Tibial nerve (tissue), 4 donors: Measurements from ENCODE around the gene GLYAT. TPM values are rescaled to one million over a fixed set of nuclear protein-coding genes. Genes with fewer than 3 reads are reported as not detected.

ENCODE experiments used
- DNase-seq, 2 donors: peaks; one replicate each; pipeline ENCODE4 v3.0.0-alpha.2; 2019; ENCODE audit warnings: low spot score in 2 of 2
- H3K27ac ChIP-seq, 4 donors: fragments of 200-600 bp; sonication (generic) in 3 of 4; one replicate each; pipeline ENCODE4 v1.5.1; 2017 to 2019; ENCODE audit warnings: mild to moderate bottlenecking in 1 of 4
- H3K27me3 ChIP-seq, 2 donors: fragments of 200-600 bp; sonication (generic) in 1 of 2; one replicate each; pipeline versions ENCODE4 v1.5.1 to v1.6.0; 2017 to 2019
- H3K36me3 ChIP-seq, 3 donors: fragments of 200-600 bp; sonication (generic); one replicate each; pipeline ENCODE4 v1.5.1; 2018 to 2019
- H3K4me1 ChIP-seq, 4 donors: fragments of 200-600 bp; sonication (generic) in 3 of 4; one replicate each; pipeline ENCODE4 v1.5.1; 2017 to 2019
- H3K4me3 ChIP-seq, 4 donors: fragments of 200-600 bp; sonication (generic) in 3 of 4; one replicate each; pipeline ENCODE4 v1.5.1; 2017 to 2019; ENCODE audit warnings: mild to moderate bottlenecking in 1 of 4, moderate library complexity in 1 of 4
- H3K9me3 ChIP-seq, 4 donors: fragments of 200-600 bp; sonication (generic) in 3 of 4; one replicate each; pipeline ENCODE4 v1.5.1; 2017 to 2019
- CTCF ChIP-seq, 5 experiments: fragments of 200-600 bp in 3 of 5; fragments of 450-650 bp in 2 of 5; sonication (generic) in 3 of 5; IDR thresholded peaks; one replicate each; pipeline ENCODE4 v1.5.1; 2016 to 2019; ENCODE audit warnings: antibody characterized with exemption in 5 of 5, mild to moderate bottlenecking in 3 of 5, moderate library complexity in 2 of 5
- EP300 ChIP-seq, 2 donors: sonication (generic); formaldehyde crosslinking; IDR thresholded peaks; one replicate each; pipeline ENCODE4 v1.6.1; 2017; ENCODE audit warnings: antibody characterized with exemption in 2 of 2, mild to moderate bottlenecking in 1 of 2
- POLR2A ChIP-seq, 2 donors: fragments of 450-650 bp; IDR thresholded peaks; one replicate each; pipeline ENCODE4 v1.6.1; 2017; ENCODE audit warnings: antibody characterized with exemption in 2 of 2, mild to moderate bottlenecking in 2 of 2, moderate library complexity in 2 of 2
- WGBS, 2 donors: methylation state at CpG; one replicate each; pipeline ENCODE4 v1.1.5; 2018; 5-methylcytosine and 5-hydroxymethylcytosine counted together
- total RNA-seq, 4 donors: library from RNA; depleted of rRNA; stranded (reverse); fragments of >200 nt; gene quantifications; one replicate each; pipeline ENCODE4 v1.1.0, GENCODE V29; 2016

GLYAT gene
- total RNA-seq, 4 donors from 2014 or later = 0.66 to 1.7 TPM; not detected in 2

DNA sequence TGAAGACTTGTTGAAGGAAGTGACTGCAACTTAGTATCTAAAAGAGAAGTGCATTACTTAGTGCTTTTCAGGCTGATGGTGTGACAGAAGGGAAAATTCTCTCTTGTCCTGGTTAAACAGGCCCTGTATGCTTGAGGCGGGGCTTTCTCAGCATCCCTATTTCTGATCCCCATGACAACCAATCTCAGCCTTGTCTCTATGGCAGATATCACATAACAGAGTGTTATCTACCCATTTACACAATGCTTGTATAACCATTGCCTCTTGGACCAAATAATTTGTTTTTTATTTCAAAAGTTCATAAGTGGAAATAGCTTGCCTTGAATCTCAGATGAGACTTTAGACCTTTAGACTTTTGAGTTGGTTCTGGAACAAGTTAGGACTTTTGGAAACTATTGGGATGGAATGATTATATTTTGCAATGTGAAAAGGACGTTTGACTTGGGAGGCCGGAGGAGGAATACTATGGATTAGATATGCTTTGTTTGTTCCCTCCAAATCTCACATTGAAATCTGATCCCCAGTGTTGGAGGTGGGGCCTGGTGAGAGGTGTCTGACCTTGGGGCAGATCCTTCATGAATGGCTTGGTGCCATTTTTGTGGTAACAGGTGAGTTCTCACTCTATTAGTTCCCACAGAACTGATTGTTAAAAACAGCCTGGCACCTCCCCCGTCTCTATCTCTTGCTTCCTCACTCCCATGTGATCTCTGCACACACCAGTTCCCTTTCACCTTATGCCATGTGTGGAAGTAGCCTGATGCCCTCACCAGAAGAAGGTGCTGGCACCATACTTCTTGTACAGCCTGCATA is 3.1 kb upstream of the GLYAT start:
- peaks cover 0 to 2% (median 0%) of the 10 kb centered on the region in 4 donors for H3K9me3 ChIP-seq
- H3K4me1 ChIP-seq = peaks cover 0 to 22% (median 0%) of the 10 kb centered on the region in 4 donors
- WGBS, 2 donors = 81 to 83% methylated on average over 4 of the region's 4 CpGs
- no peak for TF ChIP-seq CTCF (IDR thresholded peaks at IDR 0.05)
- TF ChIP-seq EP300 (IDR thresholded peaks at IDR 0.05) = no peak
- no peak for TF ChIP-seq POLR2A (IDR thresholded peaks at IDR 0.05)
- H3K36me3 ChIP-seq = no peaks in the 10 kb centered on the region
- DNase-seq = no peak
- no peak overlapping the region for H3K4me3 ChIP-seq
- no peak overlapping the region for H3K27ac ChIP-seq
- H3K27me3 ChIP-seq = no peaks in the 10 kb centered on the region

GRCh38 chr11:58730507-58731089 is 1.1 kb downstream of the GLYAT start:
- no peaks in the 10 kb centered on the region for H3K36me3 ChIP-seq
- H3K27ac ChIP-seq = peak overlapping the region in 1 of 4 donors; percentile 40
- H3K27me3 ChIP-seq = no peaks in the 10 kb centered on the region
- peak in 1 of 2 donors; percentile 21 for TF ChIP-seq EP300 (IDR thresholded peaks at IDR 0.05)
- no peak for TF ChIP-seq CTCF (IDR thresholded peaks at IDR 0.05)
- peaks cover 0 to 23% (median 0%) of the 10 kb centered on the region in 4 donors for H3K4me1 ChIP-seq
- no peaks in the 10 kb centered on the region for H3K9me3 ChIP-seq
- no peak for DNase-seq
- H3K4me3 ChIP-seq = no peak overlapping the region

DNA sequence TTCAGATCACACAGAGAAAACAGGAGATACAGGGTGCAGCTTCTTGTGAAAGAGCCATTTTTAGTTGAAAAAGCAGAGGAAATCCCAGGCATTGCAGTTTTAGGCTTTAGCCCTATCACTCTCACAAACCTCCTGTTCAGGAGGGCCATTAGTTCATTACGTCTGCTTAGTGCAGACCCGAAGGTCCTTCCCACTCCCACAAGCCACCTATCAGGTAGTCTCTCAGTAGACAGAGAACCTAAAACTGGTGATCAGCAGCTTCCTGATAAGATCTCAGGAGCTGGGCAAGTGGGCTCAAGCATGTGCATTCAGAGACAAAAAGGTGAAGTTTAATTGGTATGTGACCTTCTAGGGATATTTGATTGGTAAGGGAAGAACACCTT is 4.3 kb downstream of the GLYAT start:
- DNase-seq = no peak
- H3K27me3 ChIP-seq = no peaks in the 10 kb centered on the region
- H3K36me3 ChIP-seq = no peaks in the 10 kb centered on the region
- peaks cover 0 to 23% (median 0%) of the 10 kb centered on the region in 4 donors for H3K4me1 ChIP-seq
- TF ChIP-seq POLR2A (IDR thresholded peaks at IDR 0.05) (no peak), EP300 (IDR thresholded peaks at IDR 0.05) (no peak), CTCF (IDR thresholded peaks at IDR 0.05) (no peak)
- no peak overlapping the region for H3K4me3 ChIP-seq
- WGBS, 2 donors = 88 to 93% methylated on average over 2 of the region's 2 CpGs
- no peak overlapping the region for H3K27ac ChIP-seq
- no peaks in the 10 kb centered on the region for H3K9me3 ChIP-seq

- Histone ChIP-seq H3K4me3 (no peak overlapping the region), H3K27me3 (no peaks in the 10 kb centered on the region), H3K9me3 (no peaks in the 10 kb centered on the region), H3K36me3 (no peaks in the 10 kb centered on the region), H3K27ac (no peak overlapping the region), H3K4me1 (peaks cover 0 to 19% (median 0%) of the 10 kb centered on the region in 4 donors)
- 51 to 53% methylated on average over 2 of the region's 2 CpGs for WGBS, 2 donors
- DNase-seq = no peak
- TF ChIP-seq EP300 (IDR thresholded peaks at IDR 0.05) = no peak
- no peak for TF ChIP-seq CTCF (IDR thresholded peaks at IDR 0.05)
- TF ChIP-seq POLR2A (IDR thresholded peaks at IDR 0.05) = no peak
Measured at GRCh38 chr11:58726737-58727414, 4.9 kb downstream of the GLYAT start.
